ENCODE measurements around the gene LMAN1. TPM values are rescaled to one million over a fixed set of nuclear protein-coding genes. Genes with fewer than 3 reads are reported as not detected.

Gene LMAN1
- total RNA-seq, 1 experiment from 2014 or later = 73.7 TPM

DNA sequence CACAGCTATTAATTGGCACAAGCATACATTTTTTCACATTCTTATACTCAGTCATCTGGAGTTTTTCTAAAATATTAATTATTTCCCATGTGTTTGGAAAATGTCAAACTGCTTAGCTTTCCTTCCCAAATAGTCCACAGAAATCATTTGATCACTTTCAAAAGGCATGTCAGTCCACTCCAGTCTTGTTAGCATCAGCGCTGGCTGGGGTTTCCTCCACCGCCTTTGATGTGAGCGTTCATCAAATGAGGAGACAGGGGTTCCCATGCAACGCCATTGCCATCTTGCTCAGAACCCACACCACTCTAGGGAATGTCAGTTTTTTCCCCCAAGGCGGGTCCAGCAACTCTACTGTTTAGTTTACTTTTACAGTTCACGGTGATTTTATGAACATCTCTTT, 72.7 kb downstream of the LMAN1 start:
- no peaks in the 10 kb centered on the region for H3K9me3 ChIP-seq (ENCODE audit: control insufficient read depth in 1 of 2, insufficient read depth in 1 of 2, low read depth in 1 of 2, low read length in 2 of 2)
- intact Hi-C loops (cut with micrococcal nuclease) = no loop called here
- no peak overlapping the region for H3K9ac ChIP-seq (ENCODE audit: low read length)
- DNase-seq (ENCODE audit: low read depth, low spot score) (no peak), ATAC-seq (no peak)
- H3K36me3 ChIP-seq (ENCODE audit: control insufficient read depth in 1 of 2, insufficient read depth in 2 of 2, low read length in 2 of 2) = no peaks in the 10 kb centered on the region
- H3K4me3 ChIP-seq (replicated peaks in 1 of 2; ENCODE audit: low read depth in 1 of 2, low read length in 2 of 2) = no peak overlapping the region
- H3K9me2 ChIP-seq (ENCODE audit: insufficient read depth) = no peaks in the 10 kb centered on the region
- H3K27me3 ChIP-seq (ENCODE audit: insufficient read depth, low read length) = peaks cover 56% of the 10 kb centered on the region
- ChIA-PET CTCF (interaction anchor here (1.1 kb wide), 1 partner anchor 23 kb away, joined by 3 read pairs; no protein-coding TSS in a partner anchor), POLR2A (no interaction called here), RAD21 (ENCODE audit: low non-redundant PET in 1 of 2, low total read pairs in 2 of 2, uncharacterized antibody in 2 of 2, unreplicated experiment in 2 of 2) (no interaction called here)
- no peak overlapping the region for H3K4me2 ChIP-seq (ENCODE audit: low read length)
- H3K4me1 ChIP-seq (ENCODE audit: control insufficient read depth in 1 of 2, insufficient read depth in 2 of 2, low read length in 2 of 2) = no peaks in the 10 kb centered on the region
- H3K79me2 ChIP-seq (ENCODE audit: insufficient read depth, low read length) = no peaks in the 10 kb centered on the region
- no peak overlapping the region for H2AFZ ChIP-seq (ENCODE audit: low read depth, low read length, poor library complexity, severe bottlenecking)
- no TSS peak for BruUV-seq (replicated peaks)
- TF ChIP-seq SP1 (IDR thresholded peaks at IDR 0.05; ENCODE audit: low read depth) (no peak), FOSL1 (IDR thresholded peaks at IDR 0.05; ENCODE audit: low read depth) (no peak), CBX3 (IDR thresholded peaks at IDR 0.05; ENCODE audit: low read depth) (no peak), ZNF274 (IDR thresholded peaks at IDR 0.05; ENCODE audit: low read depth, low read length) (no peak), RAD21 (IDR thresholded peaks at IDR 0.05; ENCODE audit: low read depth) (no peak), ZFX (IDR thresholded peaks at IDR 0.05) (no peak), SIN3A (IDR thresholded peaks at IDR 0.05; ENCODE audit: low read depth) (no peak), YY1 (IDR thresholded peaks at IDR 0.05; ENCODE audit: extremely low read depth, insufficient replicate concordance, low read depth, low read length) (no peak), EZH2 (IDR thresholded peaks at IDR 0.05) (no peak), SRF (IDR thresholded peaks at IDR 0.05; ENCODE audit: low read depth) (no peak), EZH2phosphoT487 (IDR thresholded peaks at IDR 0.05; ENCODE audit: borderline replicate concordance) (no peak), EGR1 (IDR thresholded peaks at IDR 0.05; ENCODE audit: low read depth) (no peak), TCF7L2 (IDR thresholded peaks at IDR 0.05; ENCODE audit: borderline replicate concordance, extremely low read depth, insufficient read depth, insufficient read length) (no peak), POLR2A (IDR thresholded peaks at IDR 0.05; ENCODE audit: borderline replicate concordance, extremely low read depth, insufficient read depth, insufficient read length) (no peak), CEBPB (IDR thresholded peaks at IDR 0.05; ENCODE audit: low read depth) (no peak)
- TF ChIP-seq, protein P1, sequence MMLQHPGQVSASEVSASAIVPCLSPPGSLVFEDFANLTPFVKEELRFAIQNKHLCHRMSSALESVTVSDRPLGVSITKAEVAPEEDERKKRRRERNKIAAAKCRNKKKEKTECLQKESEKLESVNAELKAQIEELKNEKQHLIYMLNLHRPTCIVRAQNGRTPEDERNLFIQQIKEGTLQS (IDR thresholded peaks at IDR 0.05) = no peak
- TF ChIP-seq, protein P2, sequence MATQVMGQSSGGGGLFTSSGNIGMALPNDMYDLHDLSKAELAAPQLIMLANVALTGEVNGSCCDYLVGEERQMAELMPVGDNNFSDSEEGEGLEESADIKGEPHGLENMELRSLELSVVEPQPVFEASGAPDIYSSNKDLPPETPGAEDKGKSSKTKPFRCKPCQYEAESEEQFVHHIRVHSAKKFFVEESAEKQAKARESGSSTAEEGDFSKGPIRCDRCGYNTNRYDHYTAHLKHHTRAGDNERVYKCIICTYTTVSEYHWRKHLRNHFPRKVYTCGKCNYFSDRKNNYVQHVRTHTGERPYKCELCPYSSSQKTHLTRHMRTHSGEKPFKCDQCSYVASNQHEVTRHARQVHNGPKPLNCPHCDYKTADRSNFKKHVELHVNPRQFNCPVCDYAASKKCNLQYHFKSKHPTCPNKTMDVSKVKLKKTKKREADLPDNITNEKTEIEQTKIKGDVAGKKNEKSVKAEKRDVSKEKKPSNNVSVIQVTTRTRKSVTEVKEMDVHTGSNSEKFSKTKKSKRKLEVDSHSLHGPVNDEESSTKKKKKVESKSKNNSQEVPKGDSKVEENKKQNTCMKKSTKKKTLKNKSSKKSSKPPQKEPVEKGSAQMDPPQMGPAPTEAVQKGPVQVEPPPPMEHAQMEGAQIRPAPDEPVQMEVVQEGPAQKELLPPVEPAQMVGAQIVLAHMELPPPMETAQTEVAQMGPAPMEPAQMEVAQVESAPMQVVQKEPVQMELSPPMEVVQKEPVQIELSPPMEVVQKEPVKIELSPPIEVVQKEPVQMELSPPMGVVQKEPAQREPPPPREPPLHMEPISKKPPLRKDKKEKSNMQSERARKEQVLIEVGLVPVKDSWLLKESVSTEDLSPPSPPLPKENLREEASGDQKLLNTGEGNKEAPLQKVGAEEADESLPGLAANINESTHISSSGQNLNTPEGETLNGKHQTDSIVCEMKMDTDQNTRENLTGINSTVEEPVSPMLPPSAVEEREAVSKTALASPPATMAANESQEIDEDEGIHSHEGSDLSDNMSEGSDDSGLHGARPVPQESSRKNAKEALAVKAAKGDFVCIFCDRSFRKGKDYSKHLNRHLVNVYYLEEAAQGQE (IDR thresholded peaks at IDR 0.05; ENCODE audit: low read depth) = no peak
- TF ChIP-seq, protein P3, sequence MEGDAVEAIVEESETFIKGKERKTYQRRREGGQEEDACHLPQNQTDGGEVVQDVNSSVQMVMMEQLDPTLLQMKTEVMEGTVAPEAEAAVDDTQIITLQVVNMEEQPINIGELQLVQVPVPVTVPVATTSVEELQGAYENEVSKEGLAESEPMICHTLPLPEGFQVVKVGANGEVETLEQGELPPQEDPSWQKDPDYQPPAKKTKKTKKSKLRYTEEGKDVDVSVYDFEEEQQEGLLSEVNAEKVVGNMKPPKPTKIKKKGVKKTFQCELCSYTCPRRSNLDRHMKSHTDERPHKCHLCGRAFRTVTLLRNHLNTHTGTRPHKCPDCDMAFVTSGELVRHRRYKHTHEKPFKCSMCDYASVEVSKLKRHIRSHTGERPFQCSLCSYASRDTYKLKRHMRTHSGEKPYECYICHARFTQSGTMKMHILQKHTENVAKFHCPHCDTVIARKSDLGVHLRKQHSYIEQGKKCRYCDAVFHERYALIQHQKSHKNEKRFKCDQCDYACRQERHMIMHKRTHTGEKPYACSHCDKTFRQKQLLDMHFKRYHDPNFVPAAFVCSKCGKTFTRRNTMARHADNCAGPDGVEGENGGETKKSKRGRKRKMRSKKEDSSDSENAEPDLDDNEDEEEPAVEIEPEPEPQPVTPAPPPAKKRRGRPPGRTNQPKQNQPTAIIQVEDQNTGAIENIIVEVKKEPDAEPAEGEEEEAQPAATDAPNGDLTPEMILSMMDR (IDR thresholded peaks at IDR 0.05 in 2 of 3, conservative IDR thresholded peaks at IDR 0.05 in 1 of 3; ENCODE audit: borderline replicate concordance in 1 of 3, insufficient read depth in 1 of 3, low read depth in 2 of 3, low read length in 2 of 3) = no peak
- H3K27ac ChIP-seq (ENCODE audit: low read depth, low read length) = no peak overlapping the region
- H4K20me1 ChIP-seq (ENCODE audit: insufficient read depth) = no peaks in the 10 kb centered on the region

Measured in HCT116 (cell line).